Measurements from ENCODE around the gene KIF5C.

KIF5C gene

GRCh38 chr2:148875387-148876051 lies 492 bp downstream of the KIF5C start:
- H3K4me3 ChIP-seq (replicated peaks in 1 of 2; ENCODE audit: low read depth in 2 of 2, low read length in 2 of 2): peak overlapping the region; percentile 10 to 11
- DNase-seq (ENCODE audit: low read depth in 2 of 2): no peak
- no peak for TF ChIP-seq CTCF (IDR thresholded peaks at IDR 0.05; ENCODE audit: low read depth, low read length)

- no peak for TF ChIP-seq CTCF (IDR thresholded peaks at IDR 0.05; ENCODE audit: low read depth, low read length)
- DNase-seq (ENCODE audit: low read depth in 2 of 2): no peak
- H3K4me3 ChIP-seq (replicated peaks in 1 of 2; ENCODE audit: low read depth in 2 of 2, low read length in 2 of 2): no peak overlapping the region
These were observed 1.2 kb downstream of the KIF5C start for GRCh38 chr2:148876202-148876594.

GRCh38 chr2:148876595-148877402 lies 1.8 kb downstream of the KIF5C start:
- H3K4me3 ChIP-seq (replicated peaks in 1 of 2; ENCODE audit: low read depth in 2 of 2, low read length in 2 of 2): no peak overlapping the region
- no peak for DNase-seq (ENCODE audit: low read depth in 2 of 2)
- TF ChIP-seq CTCF (IDR thresholded peaks at IDR 0.05; ENCODE audit: low read depth, low read length): no peak

GRCh38 chr2:148877403-148877740 lies 2.3 kb downstream of the KIF5C start:
- H3K4me3 ChIP-seq (replicated peaks in 1 of 2; ENCODE audit: low read depth in 2 of 2, low read length in 2 of 2): no peak overlapping the region

GRCh38 chr2:148880636-148881035 lies 5.6 kb downstream of the KIF5C start:
- DNase-seq (ENCODE audit: low read depth in 2 of 2): no peak
- H3K4me3 ChIP-seq (replicated peaks in 1 of 2; ENCODE audit: low read depth in 2 of 2, low read length in 2 of 2): no peak overlapping the region
- TF ChIP-seq CTCF (IDR thresholded peaks at IDR 0.05; ENCODE audit: low read depth, low read length): no peak

More at GRCh38 chr2:148877403-148877740, 2.3 kb downstream of the KIF5C start:
- no peak for DNase-seq (ENCODE audit: low read depth in 2 of 2)
- no peak for TF ChIP-seq CTCF (IDR thresholded peaks at IDR 0.05; ENCODE audit: low read depth, low read length)

- no peak for TF ChIP-seq CTCF (IDR thresholded peaks at IDR 0.05; ENCODE audit: low read depth, low read length)
- no peak for DNase-seq (ENCODE audit: low read depth in 2 of 2)
- H3K4me3 ChIP-seq (replicated peaks in 1 of 2; ENCODE audit: low read depth in 2 of 2, low read length in 2 of 2): no peak overlapping the region
These were observed 7.0 kb downstream of the KIF5C start for GRCh38 chr2:148882051-148882450.

All from cardiac fibroblast (primary cell).